K562 (cell line): Measurements from ENCODE around the gene ATP7B. TPM values are rescaled to one million over a fixed set of nuclear protein-coding genes. Genes with fewer than 3 reads are reported as not detected.

ENCODE experiments used
- ATAC-seq: fragments of 200-7000 bp; cut with Tn5 transposase; 3 replicates; pipeline ENCODE4 v1.9.1; 2020; ENCODE audit warnings: moderate library complexity
- BruUV-seq: library from RNA; stranded (reverse); fragments of 400-500 nt; replicated peaks from 2 replicates; lab custom pipeline; 2021; lab: Mats Ljungman, UMichigan
- CTCF ChIA-PET: fragments of 300-600 bp; formaldehyde crosslinking; extraction: SDS; loops from one replicate; lab custom pipeline; 2021; ENCODE audit warnings: low intra/inter-chr PET ratio; lab: Yijun Ruan, JAX
- POLR2A ChIA-PET: fragments of 300-600, 350-650 bp; sonication (Branson Sonifier 250); formaldehyde crosslinking; extraction: SDS; loops from one replicate; lab custom pipeline; 2021; ENCODE audit warnings: antibody characterized with exemption, inconsistent platforms; lab: Yijun Ruan, JAX
- DNase-seq, 4 experiments: peaks; one replicate each; pipeline versions ENCODE4 v3.0.0 to v3.0.0-alpha.2; 2011 to 2018; ENCODE audit warnings: low spot score in 3 of 4, mixed read lengths in 3 of 4; ENCODE audit errors: extremely low read depth in 1 of 4
- FAIRE-seq: peaks from 2 replicates; lab custom pipeline; 2011; peaks lifted over from hg19 to GRCh38; lab: Jason Lieb, UNC
- H2AFZ ChIP-seq: 2 replicates; pipeline ENCODE4 v1.6.0; 2011; ENCODE audit warnings: low read depth, low read length, control low read depth, inconsistent platforms
- H3K27ac ChIP-seq: fragments of 200-600 bp; 3 replicates; pipeline ENCODE4 v1.8.0; 2011; ENCODE audit warnings: low read depth, mild to moderate bottlenecking, control low read depth, inconsistent platforms, low read length, moderate library complexity, mixed read lengths; ENCODE audit errors: extremely low read depth
- H3K27me3 ChIP-seq, 2 experiments: fragments of 300-600 bp in 1 of 2; 2 replicates in 1 of 2; 3 replicates in 1 of 2; pipeline versions ENCODE4 v1.6.0 to v1.8.0; 2011; ENCODE audit warnings: inconsistent platforms in 2 of 2, low read length in 2 of 2, mild to moderate bottlenecking in 1 of 2, mixed read lengths in 1 of 2, moderate library complexity in 1 of 2; ENCODE audit not compliant: control insufficient read depth in 2 of 2, insufficient read depth in 2 of 2
- H3K36me3 ChIP-seq: fragments of 300-600 bp; 3 replicates; pipeline ENCODE4 v1.8.0; 2011; ENCODE audit warnings: mild to moderate bottlenecking, low read length, inconsistent platforms; ENCODE audit not compliant: control insufficient read depth, insufficient read depth
- H3K4me1 ChIP-seq, 2 experiments: fragments of 200-600 bp in 1 of 2; replicated peaks in 1 of 2; 2 replicates in 1 of 2; 3 replicates in 1 of 2; pipeline versions ENCODE4 v1.5.1 to v1.8.0; 2011; ENCODE audit warnings: inconsistent platforms in 2 of 2, low read length in 2 of 2, mild to moderate bottlenecking in 1 of 2, mixed read lengths in 1 of 2, moderate library complexity in 1 of 2; ENCODE audit not compliant: control insufficient read depth in 2 of 2, insufficient read depth in 2 of 2
- H3K4me2 ChIP-seq: 2 replicates; pipeline ENCODE4 v1.6.1; 2011; ENCODE audit warnings: low read length, control low read depth, inconsistent platforms, mixed read lengths; ENCODE audit not compliant: insufficient read depth
- H3K4me3 ChIP-seq: fragments of 200-600 bp; sonication (generic), shearing (Covaris generic); 2 replicates; pipeline ENCODE4 v1.5.1; 2016; ENCODE audit warnings: control low read depth, inconsistent platforms
- H3K79me2 ChIP-seq: fragments of 200-600 bp; 3 replicates; pipeline ENCODE4 v1.8.0; 2011; ENCODE audit warnings: low read length, inconsistent platforms; ENCODE audit not compliant: control insufficient read depth, insufficient read depth
- H3K9ac ChIP-seq, 2 experiments: 2 replicates each; pipeline versions ENCODE4 v1.6.0 to v1.6.1; 2011; ENCODE audit warnings: low read depth in 2 of 2, low read length in 2 of 2, control low read depth in 1 of 2, inconsistent platforms in 1 of 2, mild to moderate bottlenecking in 1 of 2, mixed read lengths in 1 of 2; ENCODE audit not compliant: insufficient read depth in 1 of 2
- H3K9me1 ChIP-seq: one replicate; pipeline ENCODE4 v1.6.0; 2011; ENCODE audit warnings: inconsistent platforms, mild to moderate bottlenecking, low read length, moderate library complexity; ENCODE audit not compliant: control insufficient read depth, insufficient read depth
- H3K9me3 ChIP-seq: replicated peaks from 2 replicates; pipeline ENCODE4 v1.5.1; 2011; ENCODE audit warnings: low read depth, low read length, inconsistent platforms; ENCODE audit not compliant: control insufficient read depth, insufficient read depth
- H4K20me1 ChIP-seq: replicated peaks from 2 replicates; pipeline ENCODE4 v1.6.1; 2011; ENCODE audit warnings: low read length, inconsistent platforms, mixed read lengths; ENCODE audit not compliant: control insufficient read depth, insufficient read depth
- MED1 ChIP-seq: sonication (generic); formaldehyde crosslinking; IDR thresholded peaks from 2 replicates; pipeline ENCODE4 v1.8.1; 2023; ENCODE audit warnings: missing genetic modification reagents, borderline replicate concordance
- MGA ChIP-seq: fragments of 450-650 bp; IDR thresholded peaks from 2 replicates; pipeline ENCODE4 v1.6.1; 2016; ENCODE audit warnings: mild to moderate bottlenecking, moderate library complexity
- RBBP5 ChIP-seq: fragments of 200-600 bp; sonication (generic); IDR thresholded peaks from 2 replicates; pipeline ENCODE4 v1.6.1; 2012; ENCODE audit warnings: borderline replicate concordance, mild to moderate bottlenecking, low read length, control low read depth, inconsistent platforms; ENCODE audit not compliant: insufficient read depth, poor library complexity, severe bottlenecking
- WGBS: fragments of 100-300 bp; shearing (Covaris generic); methylation state at CpG from one replicate; pipeline ENCODE4 v1.1.6; 2016; ENCODE audit warnings: low coverage, mixed read lengths; ENCODE audit not compliant: insufficient coverage; ENCODE audit errors: missing lambda C conversion rate; 5-methylcytosine and 5-hydroxymethylcytosine counted together
- in situ Hi-C: fragments of 300-500 bp; cut with MboI; formaldehyde crosslinking; loops from 4 replicates; pipeline ENCODE4 v1.15.0; 2018; ENCODE audit warnings: inconsistent platforms, mixed read lengths
- intact Hi-C: fragments of 100-400 bp; cut with micrococcal nuclease; formaldehyde crosslinking; loops from 2 replicates; pipeline ENCODE4 v1.14.2; 2022
- polyA plus RNA-seq, 8 experiments: library from polyadenylated mRNA; depleted of rRNA in 4 of 8; stranded (reverse) in 5 of 8; unstranded in 3 of 8; fragments of >200 nt; fragmentation: Nextera tagmentation in 2 of 8; fragmentation: Illumina TruSeq in 1 of 8; extraction: Ambion mirVana in 2 of 8; extraction: Trizol in 1 of 8; gene quantifications; 2 replicates each; pipeline versions ENCODE4 v1.2.1 to v1.2.3, GENCODE V29; 2011 to 2014; ENCODE audit warnings: inconsistent platforms in 1 of 8, missing spikeins in 1 of 8
- total RNA-seq, 7 experiments: library from RNA; depleted of rRNA in 6 of 7; stranded (reverse); fragments of >200 nt in 6 of 7; fragmentation: Illumina TruSeq in 2 of 7; extraction: Trizol in 2 of 7; gene quantifications; 2 replicates each; pipeline versions ENCODE4 v1.2.1 to v1.2.3, GENCODE V29; 2011 to 2021; ENCODE audit warnings: low replicate concordance in 1 of 7

ATP7B gene
- total and polyA plus RNA-seq, 9 of the 15 experiments (the other 6 are each of a cell fraction or from before 2014, with no cell fraction given) = 1.1 to 20.4 (median 8.5) TPM

GRCh38 chr13:52025475-52026245, 14.4 kb upstream of the ATP7B start:
- ATAC-seq (no peak), DNase-seq (no peak), FAIRE-seq (no peak)
- intact Hi-C loops (no loop called here), in situ Hi-C loops (no loop called here)
- Histone ChIP-seq H3K36me3 (peaks cover 66% of the 10 kb centered on the region), H3K79me2 (peaks cover 23% of the 10 kb centered on the region; the same call in 2 of the 3 replicates), H3K9ac (no peak overlapping the region), H2AFZ (no peak overlapping the region), H4K20me1 (no peaks in the 10 kb centered on the region), H3K4me2 (no peak overlapping the region), H3K9me1 (peaks cover 3% of the 10 kb centered on the region), H3K4me1 (peaks cover 3 to 4% of the 10 kb centered on the region in 2 experiments; a peak in 2 of 5 replicates), H3K27me3 (no peaks in the 10 kb centered on the region), H3K4me3 (no peak overlapping the region), H3K27ac (no peak overlapping the region), H3K9me3 (peaks cover 7% of the 10 kb centered on the region)
- 98% methylated on average over 8 of the region's 8 CpGs for WGBS
- TF ChIP-seq MGA (peak; percentile 28), RBBP5 (no peak), MED1 (CRISPR knock-in tag) (no peak)
- ChIA-PET CTCF (no interaction called here), POLR2A (no interaction called here)
- no TSS peak for BruUV-seq
